ENCODE measurements around the gene ALG1. TPM values are rescaled to one million over a fixed set of nuclear protein-coding genes. Genes with fewer than 3 reads are reported as not detected.
"Not testable (repeated sequence)": the region's sequence is repeated elsewhere in the genome, so short reads cannot be mapped to it uniquely, and the experiment has no call there.

Gene ALG1
- total RNA-seq, 2 donors from 2014 or later: 10.5 to 14.3 TPM

DNA sequence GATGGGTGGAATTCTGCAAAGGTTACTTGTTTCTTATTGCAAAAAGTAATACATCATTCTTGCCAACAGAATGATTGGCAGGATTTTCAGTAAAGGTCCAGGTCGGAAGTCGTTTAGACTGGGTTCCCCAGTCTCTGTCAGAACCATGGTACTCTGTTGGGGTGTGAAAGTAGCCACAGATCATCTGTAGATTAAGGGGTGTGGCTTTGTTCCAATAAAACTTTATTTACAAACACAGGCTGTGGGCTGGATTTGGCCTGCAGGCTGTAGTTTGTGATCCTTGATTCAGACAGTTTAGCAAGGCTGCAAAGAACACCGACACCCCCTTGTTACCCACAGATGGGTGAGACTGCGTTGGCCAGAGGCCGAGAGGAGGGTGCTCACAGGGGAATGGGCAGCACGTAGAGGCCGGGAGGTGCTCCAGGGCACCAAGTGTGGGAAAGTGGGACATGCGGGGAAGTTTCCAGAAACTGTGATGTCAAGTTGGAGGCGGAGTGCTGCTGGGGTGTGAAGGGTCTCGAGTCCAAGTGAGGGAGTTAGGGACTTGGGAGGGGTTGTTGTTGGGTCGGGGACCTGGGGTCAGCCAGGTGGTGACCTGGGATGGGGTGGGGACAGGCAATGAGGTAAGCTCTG, 12.6 kb downstream of the ALG1 start:
- not testable (repeated sequence) for H3K4me3 ChIP-seq; H3K4me1 ChIP-seq; H3K9me3 ChIP-seq; H3K27me3 ChIP-seq; DNase-seq (ENCODE audit: low spot score); H3K27ac ChIP-seq
- H3K36me3 ChIP-seq: peaks cover 12% of the 10 kb centered on the region

DNA sequence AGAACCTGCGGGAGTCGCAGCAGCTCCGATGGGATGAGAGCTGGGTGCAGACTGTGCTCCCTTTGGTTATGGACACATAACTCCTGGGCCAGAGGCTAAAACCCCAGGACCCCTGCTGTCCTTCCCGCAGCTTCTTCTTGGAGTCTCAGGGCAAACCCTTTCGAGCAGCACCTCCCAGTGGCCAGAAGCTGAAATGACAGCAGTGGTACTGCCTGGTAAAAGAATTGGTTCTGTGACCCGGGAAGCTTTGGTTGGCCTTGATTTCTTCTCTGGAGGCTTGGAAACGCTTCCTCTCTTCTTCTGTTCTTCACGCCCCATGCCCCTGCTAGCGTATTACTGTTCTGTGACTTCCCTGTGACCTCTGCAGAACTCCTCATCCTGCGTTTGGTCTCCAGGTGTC, 13.2 kb downstream of the ALG1 start:
- peak; percentile 64 for DNase-seq (ENCODE audit: low spot score)
- H3K4me1 ChIP-seq, H3K36me3 ChIP-seq, H3K4me3 ChIP-seq, H3K9me3 ChIP-seq, H3K27ac ChIP-seq, H3K27me3 ChIP-seq: not testable (repeated sequence)
- TF ChIP-seq, protein P1, sequence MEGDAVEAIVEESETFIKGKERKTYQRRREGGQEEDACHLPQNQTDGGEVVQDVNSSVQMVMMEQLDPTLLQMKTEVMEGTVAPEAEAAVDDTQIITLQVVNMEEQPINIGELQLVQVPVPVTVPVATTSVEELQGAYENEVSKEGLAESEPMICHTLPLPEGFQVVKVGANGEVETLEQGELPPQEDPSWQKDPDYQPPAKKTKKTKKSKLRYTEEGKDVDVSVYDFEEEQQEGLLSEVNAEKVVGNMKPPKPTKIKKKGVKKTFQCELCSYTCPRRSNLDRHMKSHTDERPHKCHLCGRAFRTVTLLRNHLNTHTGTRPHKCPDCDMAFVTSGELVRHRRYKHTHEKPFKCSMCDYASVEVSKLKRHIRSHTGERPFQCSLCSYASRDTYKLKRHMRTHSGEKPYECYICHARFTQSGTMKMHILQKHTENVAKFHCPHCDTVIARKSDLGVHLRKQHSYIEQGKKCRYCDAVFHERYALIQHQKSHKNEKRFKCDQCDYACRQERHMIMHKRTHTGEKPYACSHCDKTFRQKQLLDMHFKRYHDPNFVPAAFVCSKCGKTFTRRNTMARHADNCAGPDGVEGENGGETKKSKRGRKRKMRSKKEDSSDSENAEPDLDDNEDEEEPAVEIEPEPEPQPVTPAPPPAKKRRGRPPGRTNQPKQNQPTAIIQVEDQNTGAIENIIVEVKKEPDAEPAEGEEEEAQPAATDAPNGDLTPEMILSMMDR (IDR thresholded peaks at IDR 0.05): peak; percentile 43 to 64

- H3K4me3 ChIP-seq; H3K27ac ChIP-seq; H3K36me3 ChIP-seq; H3K9me3 ChIP-seq; H3K27me3 ChIP-seq; DNase-seq (ENCODE audit: low spot score); H3K4me1 ChIP-seq: not testable (repeated sequence)
Observed at GRCh38 chr16:5085716-5086115, 14.1 kb downstream of the ALG1 start.

- H3K36me3 ChIP-seq; H3K4me3 ChIP-seq; DNase-seq (ENCODE audit: low spot score); H3K27ac ChIP-seq; H3K4me1 ChIP-seq; H3K9me3 ChIP-seq; H3K27me3 ChIP-seq: not testable (repeated sequence)
Observed at GRCh38 chr16:5088086-5088790, 16.6 kb downstream of the ALG1 start.

- not testable (repeated sequence) for H3K36me3 ChIP-seq; H3K27ac ChIP-seq; H3K4me3 ChIP-seq; H3K9me3 ChIP-seq; H3K4me1 ChIP-seq; H3K27me3 ChIP-seq; DNase-seq (ENCODE audit: low spot score)
Observed at GRCh38 chr16:5088936-5089335, 17.3 kb downstream of the ALG1 start.

GRCh38 chr16:5089911-5090555, 18.4 kb downstream of the ALG1 start:
- not testable (repeated sequence) for H3K4me3 ChIP-seq; H3K27ac ChIP-seq; DNase-seq (ENCODE audit: low spot score); H3K9me3 ChIP-seq; H3K27me3 ChIP-seq; H3K4me1 ChIP-seq; H3K36me3 ChIP-seq

- DNase-seq (ENCODE audit: low spot score); H3K4me1 ChIP-seq; H3K36me3 ChIP-seq: not testable (repeated sequence)
Observed at GRCh38 chr16:5090592-5090991, 18.9 kb downstream of the ALG1 start.

GRCh38 chr16:5093081-5093480, 21.4 kb downstream of the ALG1 start:
- not testable (repeated sequence) for H3K27me3 ChIP-seq; H3K4me1 ChIP-seq; DNase-seq (ENCODE audit: low spot score); H3K36me3 ChIP-seq; H3K27ac ChIP-seq; H3K9me3 ChIP-seq; H3K4me3 ChIP-seq

More at GRCh38 chr16:5090592-5090991, 18.9 kb downstream of the ALG1 start:
- H3K9me3 ChIP-seq, H3K27ac ChIP-seq, H3K4me3 ChIP-seq, H3K27me3 ChIP-seq: not testable (repeated sequence)

DNA sequence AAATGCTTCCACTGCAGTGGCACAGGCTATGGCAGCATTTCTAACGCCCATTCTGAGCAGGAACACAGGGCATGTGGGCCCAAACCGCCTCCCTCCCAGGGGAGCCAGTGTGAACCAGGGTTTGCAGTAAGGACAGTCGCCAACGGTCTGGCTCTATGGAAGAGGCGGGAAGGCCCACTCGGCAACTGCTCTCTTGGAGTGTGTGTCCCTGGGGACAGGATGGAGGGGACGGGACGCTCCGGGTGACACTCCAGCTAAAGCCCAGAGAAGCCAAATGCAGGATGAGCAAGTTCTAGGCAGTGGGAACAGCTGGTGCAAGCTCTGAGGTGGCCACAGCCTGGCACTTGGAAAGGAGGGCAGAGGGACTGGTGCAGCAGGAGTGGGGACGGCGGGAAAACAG, 22.1 kb downstream of the ALG1 start:
- H3K9me3 ChIP-seq; DNase-seq (ENCODE audit: low spot score); H3K4me1 ChIP-seq; H3K4me3 ChIP-seq; H3K27me3 ChIP-seq; H3K36me3 ChIP-seq; H3K27ac ChIP-seq: not testable (repeated sequence)

DNA sequence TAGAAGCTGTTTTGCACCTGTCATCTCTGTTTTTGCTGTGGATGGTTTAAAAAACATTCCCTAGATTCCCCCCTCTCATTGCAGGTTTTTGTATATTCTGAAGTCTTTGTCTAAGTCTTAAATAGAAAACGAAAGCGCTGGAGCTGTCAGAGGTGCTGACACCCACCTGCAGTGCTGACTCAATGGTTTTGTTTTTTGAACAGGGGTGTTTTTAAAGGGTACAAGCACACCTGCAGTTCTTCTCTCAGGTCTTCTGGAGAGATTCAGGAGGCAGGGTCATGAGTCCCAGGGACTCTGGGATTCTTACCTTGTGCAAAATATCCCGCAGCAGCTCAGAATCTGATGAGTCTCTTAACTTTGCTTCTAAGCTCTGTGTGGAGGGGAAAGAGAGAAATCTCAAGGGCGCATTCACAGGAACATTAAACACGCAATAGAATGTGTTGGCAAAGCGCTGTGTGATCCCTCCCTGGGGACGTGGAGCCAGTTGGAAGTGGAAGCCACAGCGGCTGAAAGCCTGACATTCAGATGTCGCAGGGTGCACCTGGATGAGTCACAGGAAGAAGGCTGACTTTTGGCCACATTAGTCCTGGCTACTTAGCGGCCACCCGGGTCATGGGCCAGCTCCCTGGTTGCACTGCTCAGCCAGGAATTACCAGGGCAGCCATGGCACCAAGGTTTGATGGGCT, 23.6 kb downstream of the ALG1 start:
- not testable (repeated sequence) for DNase-seq (ENCODE audit: low spot score); H3K4me1 ChIP-seq; H3K9me3 ChIP-seq

GRCh38 chr16:5096437-5097060, 24.9 kb downstream of the ALG1 start:
- peak overlapping the region; percentile 84 for H3K27ac ChIP-seq
- not testable (repeated sequence) for DNase-seq (ENCODE audit: low spot score); H3K4me1 ChIP-seq; H3K36me3 ChIP-seq; H3K27me3 ChIP-seq; H3K9me3 ChIP-seq
- peak overlapping the region; percentile 85 to 90 for H3K4me3 ChIP-seq

More for the DNA sequence above, 23.6 kb downstream of the ALG1 start:
- not testable (repeated sequence) for H3K27ac ChIP-seq, H3K4me3 ChIP-seq, H3K27me3 ChIP-seq, H3K36me3 ChIP-seq

- DNase-seq (ENCODE audit: low spot score); H3K27me3 ChIP-seq; H3K9me3 ChIP-seq; H3K36me3 ChIP-seq; H3K4me1 ChIP-seq: not testable (repeated sequence)
- H3K4me3 ChIP-seq: peak overlapping the region; percentile 85 to 90
- H3K27ac ChIP-seq: peak overlapping the region; percentile 84
Observed at GRCh38 chr16:5097061-5097469, 25.4 kb downstream of the ALG1 start.
